Endothelial cell (in vitro differentiated cells): ENCODE results near the gene NDUFV2. TPM values are rescaled to one million over a fixed set of nuclear protein-coding genes. Genes with fewer than 3 reads are reported as not detected.

Experiments used
- DNase-seq: peaks from one replicate; pipeline ENCODE4 v3.0.0; 2021; ENCODE audit warnings: low spot score
- H3K27ac Mint-ChIP-seq: one replicate; pipeline ENCODE4 v1.8.0; 2021; ENCODE audit warnings: mixed read lengths, inconsistent platforms; ENCODE audit not compliant: unreplicated experiment
- H3K27me3 Mint-ChIP-seq: one replicate; pipeline ENCODE4 v1.8.0; 2021; ENCODE audit warnings: mild to moderate bottlenecking, moderate library complexity, mixed read lengths, inconsistent platforms; ENCODE audit not compliant: unreplicated experiment
- H3K36me3 Mint-ChIP-seq: one replicate; pipeline ENCODE4 v1.8.0; 2021; ENCODE audit warnings: mild to moderate bottlenecking, low read depth, mixed read lengths, inconsistent platforms; ENCODE audit not compliant: unreplicated experiment
- H3K4me1 Mint-ChIP-seq: one replicate; pipeline ENCODE4 v1.8.0; 2021; ENCODE audit warnings: mild to moderate bottlenecking, mixed read lengths, inconsistent platforms; ENCODE audit not compliant: unreplicated experiment
- H3K4me3 Mint-ChIP-seq: one replicate; pipeline ENCODE4 v1.8.0; 2021; ENCODE audit warnings: mild to moderate bottlenecking, mixed read lengths, inconsistent platforms; ENCODE audit not compliant: unreplicated experiment
- H3K9me3 Mint-ChIP-seq: one replicate; pipeline ENCODE4 v1.8.0; 2021; ENCODE audit warnings: mixed read lengths, inconsistent platforms; ENCODE audit not compliant: unreplicated experiment
- total RNA-seq: library from RNA; stranded (reverse); fragmentation: NEBNext Ultra II Directional; extraction: Animal tissue kit (Norgen Biotek cat#: 25700); gene quantifications from one replicate; pipeline ENCODE4 v1.2.1, GENCODE V29; 2021; ENCODE audit not compliant: unreplicated experiment
- TF ChIP-seq, protein P1 (sequence below): fragments of 200-600 bp; sonication (generic); IDR thresholded peaks from one replicate; pipeline ENCODE4 v1.5.0; 2021; ENCODE audit warnings: antibody characterized with exemption; ENCODE audit not compliant: unreplicated experiment

The NDUFV2 gene
- total RNA-seq, 1 donor from 2014 or later, result 102 TPM

DNA sequence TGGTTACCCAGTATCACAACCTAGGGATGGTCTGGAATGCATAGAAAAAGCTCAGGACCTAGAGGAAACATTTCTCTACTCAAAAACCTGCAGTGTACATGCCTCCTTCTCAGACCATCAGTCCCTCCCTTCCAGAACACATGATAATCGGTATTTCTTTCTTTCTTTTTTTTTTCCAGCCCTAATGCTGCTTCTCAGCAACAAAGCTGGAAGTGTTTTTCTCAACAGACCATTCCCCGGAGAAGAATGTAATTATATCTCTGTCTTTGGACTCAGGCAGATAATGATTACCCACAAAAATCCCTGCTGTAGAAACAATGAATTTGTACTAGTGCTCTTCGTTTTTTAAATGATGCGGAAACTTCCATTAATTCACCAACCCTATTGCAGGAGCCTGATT, 44.1 kb upstream of the NDUFV2 start:
- no peak for DNase-seq
- H3K4me1 Mint-ChIP-seq, result peaks cover 4% of the 10 kb centered on the region
- H3K9me3 Mint-ChIP-seq, result no peaks in the 10 kb centered on the region
- TF ChIP-seq, protein P1, sequence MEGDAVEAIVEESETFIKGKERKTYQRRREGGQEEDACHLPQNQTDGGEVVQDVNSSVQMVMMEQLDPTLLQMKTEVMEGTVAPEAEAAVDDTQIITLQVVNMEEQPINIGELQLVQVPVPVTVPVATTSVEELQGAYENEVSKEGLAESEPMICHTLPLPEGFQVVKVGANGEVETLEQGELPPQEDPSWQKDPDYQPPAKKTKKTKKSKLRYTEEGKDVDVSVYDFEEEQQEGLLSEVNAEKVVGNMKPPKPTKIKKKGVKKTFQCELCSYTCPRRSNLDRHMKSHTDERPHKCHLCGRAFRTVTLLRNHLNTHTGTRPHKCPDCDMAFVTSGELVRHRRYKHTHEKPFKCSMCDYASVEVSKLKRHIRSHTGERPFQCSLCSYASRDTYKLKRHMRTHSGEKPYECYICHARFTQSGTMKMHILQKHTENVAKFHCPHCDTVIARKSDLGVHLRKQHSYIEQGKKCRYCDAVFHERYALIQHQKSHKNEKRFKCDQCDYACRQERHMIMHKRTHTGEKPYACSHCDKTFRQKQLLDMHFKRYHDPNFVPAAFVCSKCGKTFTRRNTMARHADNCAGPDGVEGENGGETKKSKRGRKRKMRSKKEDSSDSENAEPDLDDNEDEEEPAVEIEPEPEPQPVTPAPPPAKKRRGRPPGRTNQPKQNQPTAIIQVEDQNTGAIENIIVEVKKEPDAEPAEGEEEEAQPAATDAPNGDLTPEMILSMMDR, result no peak
- no peak overlapping the region for H3K27ac Mint-ChIP-seq
- no peak overlapping the region for H3K4me3 Mint-ChIP-seq
- H3K27me3 Mint-ChIP-seq, result peaks cover 1% of the 10 kb centered on the region
- H3K36me3 Mint-ChIP-seq, result no peaks in the 10 kb centered on the region

DNA sequence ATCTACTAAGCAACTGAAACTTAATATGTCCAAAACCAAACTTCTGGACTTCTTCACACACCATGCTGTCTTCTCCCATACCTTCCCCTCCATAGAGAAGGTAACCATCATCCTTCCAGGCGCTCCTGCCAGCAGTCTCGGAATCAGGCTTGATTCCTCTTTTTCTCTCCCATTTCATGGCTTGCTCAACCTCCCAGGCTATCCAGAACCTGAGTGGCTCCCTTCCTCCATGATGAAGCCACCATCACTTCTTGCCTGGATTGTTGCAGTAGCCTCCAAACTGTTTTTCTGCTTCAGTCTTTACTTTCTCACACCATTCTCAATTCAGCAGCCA, 40.1 kb upstream of the NDUFV2 start:
- Mint-ChIP-seq H3K27me3 (peaks cover 1% of the 10 kb centered on the region), H3K27ac (no peak overlapping the region), H3K4me3 (no peak overlapping the region), H3K4me1 (peaks cover 4% of the 10 kb centered on the region), H3K36me3 (no peaks in the 10 kb centered on the region), H3K9me3 (no peaks in the 10 kb centered on the region)
- TF ChIP-seq, protein P1, result no peak
- DNase-seq, result no peak

GRCh38 chr18:9065864-9066263, 36.6 kb upstream of the NDUFV2 start:
- no peaks in the 10 kb centered on the region for H3K9me3 Mint-ChIP-seq
- H3K4me1 Mint-ChIP-seq, result peaks cover 8% of the 10 kb centered on the region
- no peak overlapping the region for H3K4me3 Mint-ChIP-seq
- no peak overlapping the region for H3K27ac Mint-ChIP-seq
- DNase-seq, result no peak
- H3K27me3 Mint-ChIP-seq, result no peaks in the 10 kb centered on the region
- TF ChIP-seq, protein P1, result no peak
- H3K36me3 Mint-ChIP-seq, result no peaks in the 10 kb centered on the region

DNA sequence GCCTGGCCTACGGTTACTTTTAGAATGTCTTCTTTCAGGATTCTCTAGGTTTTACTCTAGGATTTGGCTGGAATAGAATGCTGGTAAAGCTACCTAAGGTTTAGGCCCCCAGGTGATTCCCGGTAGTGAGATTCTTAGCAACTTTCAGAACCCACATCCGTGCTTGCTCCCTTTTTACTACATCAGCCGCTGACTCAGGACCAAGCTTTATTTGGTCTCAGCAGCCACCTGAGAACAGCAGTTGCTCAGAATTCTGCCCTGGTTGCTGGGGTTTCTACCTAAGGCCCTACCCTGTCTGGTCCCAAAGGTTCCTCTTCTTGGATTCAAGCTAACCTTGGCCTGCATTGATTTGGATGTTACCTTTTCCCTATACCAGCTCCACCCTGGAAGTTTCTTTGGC, 36.1 kb upstream of the NDUFV2 start:
- TF ChIP-seq, protein P1, result no peak
- no peak overlapping the region for H3K27ac Mint-ChIP-seq
- no peak overlapping the region for H3K4me3 Mint-ChIP-seq

DNA sequence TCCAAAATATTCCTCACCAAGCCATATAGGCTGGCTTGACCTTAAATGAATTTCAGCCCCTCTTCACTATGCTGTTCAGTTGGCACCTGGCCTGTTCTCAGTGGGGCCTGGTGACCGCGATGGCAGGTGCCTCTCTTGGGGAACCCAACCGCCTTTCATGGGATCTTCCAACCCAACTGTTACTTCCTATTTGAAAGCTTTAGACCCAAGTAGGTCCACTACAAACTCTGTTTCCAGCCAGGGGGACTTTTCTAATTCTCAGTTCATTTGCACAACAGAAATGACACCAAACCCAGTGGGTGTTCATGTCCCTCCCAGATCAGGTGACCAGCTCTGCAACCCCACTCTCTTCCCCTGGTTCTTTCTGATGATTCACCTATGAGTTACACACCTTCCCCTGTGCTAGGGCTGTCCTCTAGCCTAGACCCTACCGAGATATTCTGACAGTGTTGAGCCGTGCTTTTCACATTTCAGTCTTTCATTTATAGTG, 35.6 kb upstream of the NDUFV2 start:
- H3K27ac Mint-ChIP-seq, result no peak overlapping the region
- no peaks in the 10 kb centered on the region for H3K36me3 Mint-ChIP-seq
- no peaks in the 10 kb centered on the region for H3K27me3 Mint-ChIP-seq
- no peak overlapping the region for H3K4me3 Mint-ChIP-seq
- DNase-seq, result no peak
- peaks cover 8% of the 10 kb centered on the region for H3K4me1 Mint-ChIP-seq
- TF ChIP-seq, protein P1, result no peak
- H3K9me3 Mint-ChIP-seq, result no peaks in the 10 kb centered on the region

More for the DNA sequence above, 36.1 kb upstream of the NDUFV2 start:
- no peak for DNase-seq
- Mint-ChIP-seq H3K4me1 (peaks cover 8% of the 10 kb centered on the region), H3K9me3 (no peaks in the 10 kb centered on the region), H3K36me3 (no peaks in the 10 kb centered on the region), H3K27me3 (no peaks in the 10 kb centered on the region)
